Inflammatory macrophage treated with lipopolysaccharide for 1 hour (primary cell): ENCODE results near the gene GGCX.

Experiments used
- DNase-seq, 2 donors: peaks; one replicate each; pipeline ENCODE4 v3.0.0-alpha.2; 2020 to 2022

Gene GGCX

DNA sequence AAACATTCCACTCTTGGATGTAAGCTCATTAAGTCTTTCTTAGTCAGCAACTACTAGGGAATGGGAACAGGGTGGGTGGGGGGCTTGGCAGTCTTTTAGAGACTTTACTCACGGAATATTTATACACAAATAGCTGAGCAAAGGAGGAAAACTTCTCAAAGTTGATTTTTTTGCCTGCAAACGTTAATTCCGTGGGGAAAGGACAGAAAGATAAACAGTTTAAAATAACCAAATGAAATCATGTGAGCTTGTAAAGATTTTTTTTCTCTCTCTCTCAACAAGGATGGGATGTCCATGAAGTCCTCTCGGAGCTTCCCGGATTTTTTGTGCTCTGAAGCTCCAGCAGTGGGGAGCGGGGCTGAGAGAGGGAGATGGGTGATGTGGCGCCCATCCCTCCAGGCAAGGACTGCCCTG lies 54.5 kb downstream of the GGCX start:
- DNase-seq = no peak

DNA sequence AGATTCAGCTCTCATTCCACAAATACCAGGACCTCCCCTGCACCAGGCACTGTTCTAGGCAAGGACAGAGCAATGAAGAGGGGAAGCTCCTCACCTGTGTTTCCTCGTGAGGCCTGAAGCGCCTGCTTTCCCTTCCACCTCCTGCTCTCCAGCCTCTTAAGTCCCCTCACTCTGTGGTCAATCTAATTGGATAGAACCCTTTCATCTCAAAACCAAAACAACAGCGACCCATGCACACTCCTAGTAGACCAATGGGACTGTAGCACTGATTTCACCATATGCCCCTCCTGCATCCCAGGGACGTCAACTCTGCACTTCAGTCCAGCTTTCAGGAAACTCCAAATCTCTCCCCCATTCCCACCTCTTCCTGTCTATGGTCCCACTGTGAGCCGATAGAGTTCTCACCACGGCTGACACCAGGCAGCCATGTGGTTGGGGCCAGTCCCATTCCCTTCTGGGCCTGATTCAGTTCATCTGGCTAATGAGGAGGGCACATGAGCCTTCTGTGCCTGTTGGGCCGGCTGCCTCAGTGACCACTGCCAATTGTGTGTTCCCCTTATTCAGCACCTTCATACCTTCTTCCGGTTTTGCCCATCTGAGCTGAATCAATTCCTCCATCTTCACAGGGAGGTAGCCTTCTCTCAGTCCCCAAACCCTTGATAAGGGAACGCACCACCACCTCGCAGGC lies 55.6 kb downstream of the GGCX start:
- DNase-seq = no peak

DNA sequence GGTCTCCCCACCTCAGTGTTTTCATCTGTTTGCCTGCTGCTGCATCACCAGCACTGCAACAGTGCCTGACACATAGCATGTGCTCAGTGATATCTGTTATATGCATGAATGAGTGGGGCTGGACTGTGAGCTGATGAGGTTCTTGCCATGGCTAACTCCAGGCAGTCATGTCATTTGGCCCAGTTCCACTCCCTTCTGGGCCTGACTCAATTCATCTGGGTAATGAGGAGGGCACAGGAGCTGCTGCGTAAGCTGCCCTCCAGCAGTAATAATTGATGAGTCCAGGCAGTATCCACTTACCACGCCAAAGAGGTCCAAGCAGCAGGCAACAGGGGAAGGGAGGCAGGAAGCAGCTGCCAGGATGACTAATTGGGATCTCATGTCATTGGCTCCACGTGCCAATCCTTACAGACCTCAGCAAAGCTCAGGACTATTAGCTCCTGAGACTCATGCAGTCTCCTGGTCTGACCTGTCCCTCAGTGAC lies 56.5 kb downstream of the GGCX start:
- peak; percentile 23 to 47 for DNase-seq

DNA sequence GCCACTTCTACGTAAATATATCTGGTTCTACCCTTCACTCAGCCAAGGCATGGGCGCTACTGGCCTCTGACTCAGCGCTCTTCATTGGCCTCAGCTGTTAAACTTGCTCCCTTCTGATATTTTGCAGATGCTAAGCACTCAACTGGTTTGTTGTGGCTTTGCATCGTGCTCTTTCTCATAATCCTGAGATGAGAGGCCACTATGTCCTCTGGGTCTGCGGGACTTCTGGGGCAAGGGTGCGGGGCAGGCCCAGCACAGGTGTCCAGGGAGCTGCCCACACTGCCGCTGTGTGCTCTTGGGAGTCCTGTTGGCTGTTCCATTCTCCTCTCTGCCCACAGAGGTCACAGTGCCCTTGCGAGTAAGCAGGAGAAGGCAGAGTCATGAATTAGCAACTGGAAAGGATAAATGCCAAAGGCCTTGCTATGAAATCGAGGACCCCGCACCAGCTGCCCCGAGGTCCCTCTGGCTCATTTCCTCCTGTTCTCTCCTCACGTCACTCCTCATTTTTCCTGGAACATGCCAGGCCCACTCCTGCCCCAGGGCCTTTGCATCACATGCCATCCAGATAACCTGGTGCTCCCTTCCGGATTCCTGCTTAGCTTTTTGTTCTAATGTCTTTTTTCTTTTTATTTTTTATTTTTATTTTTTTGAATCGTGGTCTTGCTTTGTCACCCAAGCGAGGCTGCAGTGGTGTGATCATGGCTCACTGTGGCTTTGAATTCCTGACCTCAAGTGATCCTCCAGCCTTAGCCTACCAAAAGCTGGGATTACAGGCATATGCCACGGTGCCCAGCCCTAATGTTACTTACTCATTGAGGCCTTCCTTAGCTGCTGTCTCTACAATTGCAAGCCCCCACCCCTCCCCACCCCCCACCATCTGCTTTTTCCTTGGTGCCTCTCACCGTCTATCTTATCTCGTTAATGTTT lies 57.2 kb downstream of the GGCX start:
- no peak for DNase-seq

DNA sequence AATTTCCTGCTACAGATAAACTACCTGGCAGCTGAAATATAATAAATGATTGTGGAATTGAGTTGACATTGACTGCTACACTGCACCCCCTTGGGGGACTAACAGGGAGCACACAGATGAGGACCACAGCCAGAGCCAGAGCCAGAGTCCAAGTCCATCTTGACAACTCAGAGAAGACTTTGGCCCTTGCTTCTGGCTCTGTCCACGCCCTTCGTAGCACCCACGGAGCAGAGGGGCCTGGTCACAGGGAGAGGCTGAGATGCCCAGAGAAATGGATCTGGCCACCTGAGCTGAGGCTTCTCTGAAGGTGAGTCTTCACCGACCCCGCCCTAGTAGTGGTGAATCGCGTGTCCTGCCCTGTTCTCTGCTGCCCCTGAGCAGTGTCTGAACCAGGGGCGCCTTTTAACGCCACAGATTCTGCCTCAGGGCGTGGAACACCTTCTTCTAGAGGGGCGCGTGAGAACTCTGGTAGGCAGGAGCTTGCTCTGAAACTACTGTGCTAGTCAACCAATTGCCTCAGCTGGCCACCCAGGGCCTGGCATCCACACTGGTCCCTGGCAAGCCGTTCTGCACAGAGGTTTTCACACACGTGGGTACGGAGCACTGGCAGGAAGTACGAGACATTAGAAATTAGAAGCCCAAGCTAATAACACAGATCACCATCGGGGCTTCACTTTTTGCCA lies 58.0 kb downstream of the GGCX start:
- DNase-seq = no peak

DNA sequence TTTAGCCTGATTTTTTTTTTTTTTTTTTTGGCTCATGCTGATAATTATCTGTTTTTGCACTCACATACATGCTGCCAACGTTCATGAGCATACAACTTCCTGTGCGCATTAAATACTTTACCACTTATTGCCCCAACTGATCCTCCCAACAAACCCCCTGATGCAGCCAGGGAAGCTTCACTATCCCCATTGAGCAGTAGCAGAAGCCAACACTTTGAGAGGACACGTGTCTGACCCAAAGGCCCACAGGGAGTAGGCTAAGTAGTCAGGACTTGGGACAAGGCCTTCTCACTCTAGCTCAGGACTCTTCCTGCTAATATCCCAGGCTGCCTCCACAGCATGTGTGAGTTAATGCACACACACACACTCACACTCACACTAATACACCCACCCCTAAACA lies 58.6 kb downstream of the GGCX start:
- no peak for DNase-seq

DNA sequence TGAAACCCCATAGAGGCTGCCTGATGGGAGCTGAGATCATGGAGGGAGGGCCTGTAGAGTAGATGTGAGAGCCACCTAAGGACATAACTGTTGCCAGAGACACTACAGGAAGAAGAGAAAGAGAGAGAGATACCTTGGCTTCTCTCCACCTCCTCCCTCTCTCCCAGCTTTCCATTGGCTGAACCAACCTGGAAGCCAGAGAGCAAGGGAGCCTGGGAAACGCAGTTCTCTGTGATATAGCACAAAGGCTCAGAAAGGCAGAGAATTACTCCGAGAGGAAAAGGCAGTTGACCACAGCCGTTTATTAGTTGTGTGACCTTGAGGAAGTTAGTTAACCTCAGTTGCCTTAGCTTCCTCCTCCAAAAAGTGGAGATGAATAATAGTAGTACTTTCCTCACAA lies 60.0 kb downstream of the GGCX start:
- DNase-seq = peak; percentile 70 to 75

DNA sequence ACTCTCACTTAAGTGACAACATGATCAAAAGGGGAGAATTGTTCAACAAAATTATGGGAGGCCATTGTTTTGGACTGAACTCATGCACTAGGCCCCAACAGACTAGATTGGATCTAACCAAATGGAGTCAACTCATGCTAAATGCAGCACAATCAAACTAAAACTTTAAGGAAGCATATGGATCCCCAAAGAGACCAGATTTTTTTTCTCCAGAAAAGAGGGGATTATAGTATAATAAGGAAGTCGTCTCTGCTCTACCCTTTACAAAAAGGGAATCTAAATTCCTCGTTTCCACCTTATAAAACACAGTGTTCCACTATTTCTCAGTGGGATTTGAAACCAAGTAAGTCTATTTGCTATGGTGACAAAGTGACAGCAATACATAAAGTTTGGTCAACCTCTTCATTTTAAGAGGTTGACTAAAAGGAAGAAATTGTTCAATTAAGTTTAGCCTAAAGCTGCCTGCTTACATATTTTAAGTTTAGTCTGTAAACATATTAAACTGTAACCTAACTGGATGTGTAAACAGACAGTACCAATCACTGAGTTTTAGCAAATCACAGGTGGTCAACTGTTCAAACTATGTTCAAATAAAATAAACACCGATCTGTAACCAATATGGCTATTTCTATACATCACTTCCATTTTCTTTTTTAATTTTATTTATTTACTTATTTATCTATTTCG lies 63.2 kb downstream of the GGCX start:
- peak in 1 of 2 donors; percentile 6 for DNase-seq

DNA sequence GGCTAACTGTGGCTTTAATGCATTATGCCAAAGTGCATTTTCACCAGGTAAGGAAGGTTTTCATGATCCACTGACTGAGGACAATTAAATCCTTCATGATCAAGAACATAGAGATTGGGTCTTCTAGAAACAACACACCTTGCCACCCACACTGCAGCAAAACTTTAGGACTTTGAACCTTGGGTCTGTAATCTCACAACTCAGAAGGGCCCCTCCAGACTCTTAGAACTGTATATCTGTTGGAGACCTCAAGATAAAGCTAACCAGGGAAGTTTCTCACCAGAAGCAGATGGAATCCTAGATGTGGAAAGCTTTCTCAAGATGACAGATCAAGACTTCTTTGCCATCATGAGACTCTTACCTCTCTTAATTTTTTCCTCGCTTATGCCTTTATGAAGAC lies 64.9 kb downstream of the GGCX start:
- DNase-seq = no peak
